HG03565 (cell line): Measurements from ENCODE around the gene ATP6V0D1.
A peak's percentile ranks its signal among the peaks of the same experiment; 100 is the strongest.
"Not testable (repeated sequence)": the region's sequence is repeated elsewhere in the genome, so short reads cannot be mapped to it uniquely, and the experiment has no call there.

Source experiments
- ATAC-seq: cut with Tn5 transposase; IDR thresholded peaks from one replicate; pipeline ENCODE4 v1.9.1; 2021; ENCODE audit warnings: mild to moderate bottlenecking, moderate library complexity; ENCODE audit not compliant: unreplicated experiment

The ATP6V0D1 gene

DNA sequence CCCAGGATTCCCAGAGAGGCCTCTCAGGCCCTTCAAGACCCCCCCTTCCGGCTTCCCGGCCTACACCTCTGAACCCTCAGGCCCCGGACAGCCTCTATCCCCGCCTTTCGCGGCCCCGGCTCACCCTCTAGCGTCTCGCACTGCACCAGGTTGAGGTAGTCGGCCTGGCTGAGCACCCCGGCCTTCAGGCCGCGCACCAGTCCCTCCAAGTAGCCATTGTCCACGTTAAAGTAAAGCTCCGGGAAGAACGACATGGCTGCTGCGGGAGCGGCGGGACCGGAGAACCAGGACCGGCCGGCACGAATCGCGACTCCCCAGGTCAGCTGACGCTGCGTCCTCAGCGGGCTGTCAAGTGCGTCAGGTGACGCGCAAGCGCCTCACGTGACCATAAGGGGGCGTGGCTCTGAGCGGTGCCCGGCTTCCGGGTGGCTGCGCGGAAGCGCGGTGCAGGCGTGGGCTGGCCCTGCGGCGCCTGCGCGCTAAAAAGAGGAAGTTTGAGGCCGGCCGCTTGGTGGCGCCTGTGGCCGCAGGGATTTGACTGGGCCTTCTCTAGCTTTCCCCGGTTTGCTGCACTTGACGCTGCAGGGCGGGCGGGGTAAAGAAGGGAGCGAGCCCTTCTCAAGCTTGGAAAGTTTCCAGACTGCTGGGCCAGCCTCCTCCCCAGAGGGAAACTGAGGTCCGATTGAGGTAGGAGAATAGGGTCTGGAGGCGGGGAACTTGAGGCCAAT lies at the start of gene ATP6V0D1:
TSS of gene ATP6V0D1 (minus strand) at position 325 of the 728 bp plus-strand sequence. CDS start at position 254, 71 bp downstream.
- peak; percentile 89 for ATAC-seq

GRCh38 chr16:67530013-67530939 lies 49.3 kb upstream of the ATP6V0D1 start:
- no peak for ATAC-seq

GRCh38 chr16:67529582-67530012 lies 48.6 kb upstream of the ATP6V0D1 start:
- no peak for ATAC-seq

- no peak for ATAC-seq
Observed at GRCh38 chr16:67528870-67529581, 48.1 kb upstream of the ATP6V0D1 start.

- no peak for ATAC-seq
Observed at GRCh38 chr16:67528222-67528869, 47.4 kb upstream of the ATP6V0D1 start, which contains the start of gene RIPOR1. TSS of gene RIPOR1 (plus strand) at chr16:67528829. CDS start at chr16:67538447, 9,618 bp downstream.

DNA sequence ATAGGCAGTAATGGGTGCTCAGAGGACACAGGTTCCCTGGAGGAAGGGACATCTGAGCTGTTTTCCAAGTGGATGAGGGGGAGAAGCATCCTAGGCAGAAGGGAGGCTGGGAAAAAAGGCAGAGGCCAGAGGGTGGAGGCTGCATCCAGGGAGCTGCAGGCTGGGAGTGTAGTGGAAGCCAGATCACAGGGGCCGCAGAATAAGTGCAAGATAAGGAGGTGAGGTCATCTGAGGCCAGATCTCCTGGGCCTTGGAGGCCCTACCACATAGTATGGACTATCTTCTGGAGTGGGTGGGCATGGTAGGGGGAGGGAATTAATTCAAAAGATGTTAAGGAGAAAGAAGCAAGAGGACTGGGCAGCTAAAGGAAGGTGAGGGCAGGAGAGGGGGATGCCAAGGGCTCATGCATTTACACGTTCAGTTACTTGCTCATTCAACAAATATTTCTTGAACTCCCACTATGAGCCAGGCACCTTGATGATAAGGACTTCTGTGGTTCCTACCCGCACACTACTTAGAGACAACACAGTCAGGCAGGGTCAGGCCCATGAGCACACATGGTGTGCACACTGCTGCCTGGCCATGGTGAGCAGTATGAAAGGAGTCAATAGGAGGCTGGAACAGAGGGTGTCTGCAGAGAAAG lies 45.3 kb upstream of the ATP6V0D1 start:
- no peak for ATAC-seq

DNA sequence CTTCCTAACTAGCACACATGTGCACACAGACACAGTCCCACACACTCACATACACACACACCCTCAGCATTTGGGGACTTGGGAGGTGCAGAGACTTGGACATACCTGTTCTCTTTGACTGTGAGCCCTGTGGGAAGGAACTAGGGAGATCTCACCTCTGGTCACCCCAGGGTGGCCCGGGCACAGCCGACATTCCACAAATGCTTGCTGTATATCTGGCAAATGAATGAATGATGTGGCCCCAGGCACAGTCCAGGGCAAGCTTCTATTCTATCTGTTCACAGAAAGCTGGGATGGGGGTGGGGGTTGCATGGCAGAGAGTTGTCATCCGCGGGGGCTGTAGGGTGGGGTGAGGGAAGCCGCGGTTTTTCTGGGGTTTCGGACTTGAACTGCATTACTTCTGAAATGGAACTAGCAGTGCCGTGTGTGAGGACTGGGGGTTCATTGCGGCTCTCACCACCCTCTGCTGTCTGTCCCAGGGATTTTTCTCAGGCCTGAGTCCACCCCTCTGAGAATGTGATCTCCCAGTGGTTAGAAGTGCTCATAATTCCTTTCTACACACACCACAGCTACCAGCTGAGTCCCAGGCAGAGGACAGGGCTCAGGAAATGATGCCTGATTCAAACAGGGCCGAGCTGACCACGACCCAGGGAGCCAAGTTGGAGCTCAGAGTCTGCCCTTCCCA lies 44.4 kb upstream of the ATP6V0D1 start:
- ATAC-seq = no peak

DNA sequence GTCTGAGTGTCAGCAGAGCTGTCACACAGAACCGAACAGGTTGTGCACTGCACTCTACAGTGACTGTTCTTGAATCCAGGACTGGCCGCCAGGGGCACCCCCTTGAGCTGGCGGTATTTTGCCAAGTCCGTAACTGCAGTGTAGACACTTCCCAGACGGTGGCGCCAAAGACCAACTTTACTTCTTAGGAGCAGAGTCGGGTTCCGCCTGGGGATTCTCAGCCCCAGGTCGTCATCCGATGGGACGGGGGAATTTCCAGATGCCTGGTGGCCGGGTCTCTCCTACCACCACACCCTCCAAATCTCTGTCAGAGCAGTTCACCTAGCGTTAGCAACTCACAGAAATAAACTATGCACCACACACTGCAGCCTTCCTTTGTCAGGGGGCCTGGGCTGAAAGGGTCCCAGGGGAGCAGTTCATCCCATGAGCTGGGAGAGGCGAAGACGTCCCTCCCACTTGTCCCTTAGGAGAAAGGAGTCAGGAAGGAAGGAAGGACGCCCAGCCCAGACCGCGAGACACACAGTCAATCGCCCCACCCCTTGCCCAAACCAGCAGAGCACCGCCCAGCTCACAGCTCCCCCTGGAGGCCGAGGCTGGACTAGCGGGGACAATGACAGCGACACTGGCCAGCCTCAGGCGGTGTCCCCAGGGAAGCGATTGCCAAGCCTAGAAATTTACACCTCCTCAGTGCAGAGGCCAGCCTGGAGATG lies 40.3 kb upstream of the ATP6V0D1 start:
- ATAC-seq = peak; percentile 76

DNA sequence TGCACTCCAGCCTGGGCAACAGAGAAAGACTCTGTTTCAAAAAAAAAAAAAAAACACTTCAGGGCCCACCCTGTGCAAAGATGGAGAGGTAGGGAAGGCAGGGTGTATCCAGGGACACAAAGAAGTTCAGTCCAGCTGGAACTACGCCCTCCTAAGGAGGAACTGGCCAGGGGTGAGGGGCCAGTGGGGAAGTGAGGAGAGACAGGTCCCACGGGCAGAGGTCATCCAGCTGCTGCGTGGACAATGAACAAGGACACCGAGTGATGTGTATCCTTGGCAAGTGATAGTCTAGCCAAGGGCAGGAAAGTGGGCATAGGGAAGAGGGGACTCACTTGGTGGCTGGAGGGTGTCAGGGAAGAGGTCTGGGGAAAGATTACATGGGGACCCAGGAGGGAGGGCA lies 38.3 kb upstream of the ATP6V0D1 start:
- ATAC-seq = no peak

DNA sequence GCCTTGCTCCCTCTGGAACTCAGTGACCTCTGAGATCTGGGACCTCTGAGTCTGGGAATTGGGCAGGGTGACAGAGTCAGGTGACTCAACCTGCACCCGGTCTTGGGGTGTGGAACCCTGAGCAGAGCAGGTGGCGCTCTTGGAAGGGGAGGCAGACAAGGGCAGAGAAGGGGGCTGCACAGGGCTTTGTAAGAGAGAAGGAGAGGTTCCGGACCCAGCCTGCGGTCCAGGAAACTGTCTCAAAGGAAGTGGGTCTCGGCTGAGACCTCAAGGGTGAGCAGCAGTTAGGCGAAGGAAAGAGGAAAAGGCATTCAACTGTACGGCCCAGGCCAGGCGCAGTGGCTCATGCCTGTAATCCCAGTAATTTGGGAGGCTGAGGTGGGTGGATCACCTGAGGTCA lies 37.7 kb upstream of the ATP6V0D1 start:
- no peak for ATAC-seq

DNA sequence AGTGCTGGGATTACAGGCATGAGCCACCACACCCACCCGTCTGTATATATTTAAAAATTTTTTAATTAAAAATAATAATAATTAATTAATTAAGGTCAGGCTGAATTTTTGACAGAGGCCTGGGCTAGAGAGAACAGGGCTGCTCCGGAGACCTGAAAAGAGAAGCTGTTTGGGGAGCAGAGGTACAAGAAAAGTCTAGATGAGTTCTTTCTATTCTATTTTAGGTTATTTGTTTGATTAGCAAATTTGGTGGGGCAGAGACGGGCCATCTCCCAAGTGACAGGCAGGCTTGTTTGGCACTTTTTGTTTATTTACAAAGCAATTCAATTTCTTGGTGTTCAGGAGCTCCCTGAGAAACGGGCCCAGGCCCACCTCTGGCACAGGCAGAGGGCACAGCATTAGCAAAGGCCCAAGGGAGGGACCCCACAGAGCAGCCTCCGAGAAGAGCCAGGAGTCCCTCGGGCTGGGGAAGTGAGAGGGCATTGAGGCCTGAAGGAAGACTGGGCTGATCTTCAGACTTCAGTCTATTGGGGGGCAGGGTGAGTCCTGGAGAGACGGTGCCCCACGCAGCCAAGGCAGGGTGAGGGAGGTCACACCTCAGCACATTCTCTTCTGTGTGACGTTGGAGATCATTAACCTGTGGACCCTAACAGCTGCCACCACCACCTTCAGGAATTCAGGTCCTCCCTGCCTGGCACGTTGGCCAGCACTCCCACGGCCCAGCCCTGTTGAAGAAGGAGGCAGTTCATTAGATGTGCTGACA lies 36.9 kb upstream of the ATP6V0D1 start:
- ATAC-seq = no peak

DNA sequence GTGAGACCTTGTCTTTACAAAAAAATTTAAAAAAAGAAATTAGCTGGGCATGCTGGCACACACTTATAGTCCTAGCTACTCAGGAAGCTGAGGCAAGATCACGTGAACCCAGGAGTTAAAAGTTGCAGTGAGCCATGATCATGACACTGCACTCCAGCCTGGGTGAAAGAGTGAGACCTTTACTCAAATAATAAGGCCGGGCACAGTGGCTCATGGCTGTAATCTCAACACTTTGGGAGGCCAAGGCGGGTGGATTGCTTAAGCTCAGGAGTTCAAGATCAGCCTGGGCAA lies 36.1 kb upstream of the ATP6V0D1 start:
- ATAC-seq = no peak

DNA sequence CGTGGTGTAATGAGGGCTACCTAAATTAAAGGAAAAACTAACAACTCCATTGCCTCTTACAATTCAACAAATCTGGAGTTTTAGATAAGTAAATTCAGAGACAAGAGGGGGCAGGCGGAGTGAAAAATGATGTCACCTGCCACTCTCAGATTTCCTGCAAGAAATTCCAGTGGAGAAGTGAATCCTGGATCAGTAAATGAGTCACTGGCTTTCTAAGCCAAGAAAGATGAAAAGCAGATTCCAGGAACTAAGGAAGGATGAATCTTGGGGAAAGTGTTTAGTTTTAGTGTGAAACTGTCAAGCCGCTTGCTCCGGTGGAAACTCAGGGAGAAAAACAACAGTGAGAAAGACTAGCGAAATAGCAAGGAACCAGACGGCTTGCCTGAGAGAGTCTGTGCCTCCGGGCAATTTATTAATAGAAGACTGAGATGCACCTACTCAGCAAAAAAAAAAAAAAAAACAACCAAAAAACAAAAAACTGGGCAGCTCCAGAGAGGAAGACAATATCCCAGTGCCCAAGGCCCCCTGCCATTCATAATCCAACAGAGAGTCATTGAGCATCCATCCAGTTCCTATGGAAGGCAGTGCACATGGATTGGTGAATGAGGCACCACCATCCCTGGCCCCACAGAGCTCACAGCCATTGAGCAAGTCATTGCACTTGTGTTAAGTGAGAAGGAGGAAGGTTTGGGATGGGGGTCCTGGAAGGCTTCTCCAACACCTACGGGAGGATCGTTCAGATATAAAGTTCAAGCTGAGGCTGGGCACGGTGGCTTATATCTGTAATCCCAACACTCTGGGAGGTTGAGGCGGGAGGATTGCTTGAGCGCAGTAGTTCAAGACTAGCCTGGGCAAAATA lies 35.6 kb upstream of the ATP6V0D1 start:
- no peak for ATAC-seq

DNA sequence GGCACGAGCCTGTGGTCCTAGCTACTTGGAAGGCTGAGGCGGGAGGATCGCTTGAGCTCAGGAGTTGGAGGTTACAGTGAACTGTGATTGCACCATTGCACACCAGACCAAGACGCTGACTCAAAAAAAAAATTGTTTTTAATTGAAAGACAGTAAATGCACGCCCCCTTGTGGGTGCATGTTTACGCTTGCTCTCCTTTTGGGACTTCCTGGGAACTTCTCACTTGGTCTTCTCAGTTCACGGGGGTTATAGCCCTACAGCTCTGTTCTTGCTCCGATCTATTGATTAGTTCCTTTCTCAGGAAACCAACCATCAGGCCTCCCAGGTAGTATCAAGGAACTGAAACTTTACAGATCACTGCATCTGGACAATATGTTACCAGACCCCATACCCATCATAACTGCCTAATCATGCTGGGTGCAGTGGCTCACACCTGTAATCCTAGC lies 33.4 kb upstream of the ATP6V0D1 start:
- no peak for ATAC-seq

- not testable (repeated sequence) for ATAC-seq
Observed at GRCh38 chr16:67513892-67514291, 32.9 kb upstream of the ATP6V0D1 start.

DNA sequence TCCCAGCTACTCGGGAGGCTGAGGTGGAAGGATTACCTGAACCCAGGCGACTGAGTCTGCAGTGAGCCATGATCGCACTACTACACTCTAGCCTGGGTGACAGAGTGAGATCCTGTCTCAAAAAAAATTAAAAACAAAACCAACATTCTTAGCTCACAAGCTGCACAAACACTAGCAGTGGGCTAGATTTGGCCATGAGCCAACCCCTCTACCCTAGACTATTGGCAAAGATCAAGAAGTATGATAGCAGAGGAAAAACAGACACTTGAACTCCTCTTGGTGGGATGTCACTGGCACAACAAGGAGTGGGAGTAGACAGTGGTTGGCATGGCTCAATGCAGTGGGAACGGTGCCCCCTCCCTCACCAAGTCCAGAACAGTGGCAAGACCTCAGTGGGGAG lies 28.1 kb upstream of the ATP6V0D1 start:
- ATAC-seq = no peak

DNA sequence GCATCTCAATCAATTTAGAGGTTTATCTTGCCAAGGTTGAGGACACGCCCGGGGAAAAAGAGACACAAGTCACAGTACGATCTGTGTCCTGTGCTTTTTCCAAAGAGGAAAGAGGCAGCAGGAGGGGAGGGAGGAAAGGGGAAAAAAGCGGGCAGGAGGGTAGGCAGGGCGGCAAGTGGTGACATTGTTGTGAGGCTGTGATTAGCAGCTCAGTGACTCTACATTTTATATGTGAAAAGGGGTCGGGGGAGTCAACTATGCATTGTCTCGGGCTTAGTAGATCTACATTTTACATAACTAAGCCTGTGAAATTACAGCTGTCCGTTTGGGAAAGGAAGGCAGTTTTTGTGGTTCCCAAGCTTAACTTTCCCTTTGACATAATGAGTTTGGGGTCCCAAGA lies 25.5 kb upstream of the ATP6V0D1 start:
- ATAC-seq = no peak
